CD14-positive monocyte (primary cell): Measurements from ENCODE around the gene MTUS2. TPM values are rescaled to one million over a fixed set of nuclear protein-coding genes. Genes with fewer than 3 reads are reported as not detected.

ENCODE experiments used
- DNase-seq, 3 donors: peaks; one replicate each; pipeline ENCODE4 v3.0.0-alpha.2; 2011 to 2022
- H2AFZ ChIP-seq: 2 replicates; pipeline ENCODE4 v1.6.0; 2012; ENCODE audit warnings: mild to moderate bottlenecking, low read depth, low read length, inconsistent platforms; ENCODE audit not compliant: insufficient read depth, poor library complexity, severe bottlenecking
- H3K27ac ChIP-seq, 2 donors: 1 replicate in 1 of 2; 2 replicates in 1 of 2; pipeline ENCODE4 v1.5.1; 2012 to 2013; ENCODE audit warnings: low read length in 2 of 2, control low read depth in 1 of 2, inconsistent platforms in 1 of 2, low read depth in 1 of 2, mild to moderate bottlenecking in 1 of 2
- H3K27me3 ChIP-seq, 2 donors: one replicate each; pipeline versions ENCODE4 v1.6.0 to v1.6.1; 2011 to 2013; ENCODE audit warnings: low read length in 2 of 2; ENCODE audit not compliant: control insufficient read depth in 2 of 2, insufficient read depth in 2 of 2
- H3K36me3 ChIP-seq, 2 donors: replicated peaks in 1 of 2; 1 replicate in 1 of 2; 2 replicates in 1 of 2; pipeline versions ENCODE4 v1.5.1 to v1.6.1; 2012 to 2013; ENCODE audit warnings: low read length in 2 of 2, control low read depth in 1 of 2, inconsistent platforms in 1 of 2, mild to moderate bottlenecking in 1 of 2; ENCODE audit not compliant: insufficient read depth in 2 of 2, control insufficient read depth in 1 of 2
- H3K4me1 ChIP-seq, 2 donors: 1 replicate in 1 of 2; 2 replicates in 1 of 2; pipeline versions ENCODE4 v1.5.1 to v1.6.1; 2012 to 2013; ENCODE audit warnings: low read length in 2 of 2, control low read depth in 1 of 2, inconsistent platforms in 1 of 2, mild to moderate bottlenecking in 1 of 2, moderate library complexity in 1 of 2; ENCODE audit not compliant: insufficient read depth in 2 of 2, control insufficient read depth in 1 of 2
- H3K4me2 ChIP-seq: replicated peaks from 2 replicates; pipeline ENCODE3; 2012; ENCODE audit warnings: low read length, moderate library complexity, mild to moderate bottlenecking; ENCODE audit not compliant: poor library complexity, severe bottlenecking; ENCODE audit errors: extremely low read depth
- H3K4me3 ChIP-seq, 3 experiments: fragments of 200-600 bp in 1 of 3; sonication (generic) in 1 of 3; replicated peaks in 1 of 3; 1 replicate in 2 of 3; 2 replicates in 1 of 3; pipeline ENCODE4 v1.5.1; 2011 to 2013; ENCODE audit warnings: low read length in 3 of 3, mild to moderate bottlenecking in 3 of 3, control low read depth in 2 of 3, low read depth in 2 of 3, inconsistent platforms in 1 of 3, moderate library complexity in 1 of 3
- H3K79me2 ChIP-seq: 2 replicates; pipeline ENCODE4 v1.6.0; 2012; ENCODE audit warnings: mild to moderate bottlenecking, control low read depth, inconsistent platforms, low read length, moderate library complexity; ENCODE audit not compliant: insufficient read depth
- H3K9ac ChIP-seq: 2 replicates; pipeline ENCODE4 v1.6.0; 2017; ENCODE audit warnings: low read length, mild to moderate bottlenecking; ENCODE audit not compliant: insufficient read depth, poor library complexity, severe bottlenecking
- H3K9me3 ChIP-seq, 2 donors: replicated peaks in 1 of 2; 1 replicate in 1 of 2; 2 replicates in 1 of 2; pipeline versions ENCODE4 v1.5.1 to v1.6.1; 2012 to 2013; ENCODE audit warnings: low read length in 2 of 2, control low read depth in 1 of 2; ENCODE audit not compliant: control insufficient read depth in 1 of 2, insufficient read depth in 1 of 2
- H4K20me1 ChIP-seq: 2 replicates; pipeline ENCODE4 v1.6.0; 2012; ENCODE audit warnings: mild to moderate bottlenecking, low read length, control low read depth, moderate library complexity; ENCODE audit not compliant: insufficient read depth
- H3K27ac Mint-ChIP-seq, 7 donors: one replicate each; pipeline ENCODE4 v1.8.0; 2020; ENCODE audit warnings: mild to moderate bottlenecking in 7 of 7, mixed read lengths in 7 of 7, moderate library complexity in 6 of 7, inconsistent platforms in 2 of 7
- H3K27me3 Mint-ChIP-seq, 3 donors: one replicate each; pipeline ENCODE4 v1.8.0; 2021 to 2022; ENCODE audit warnings: low read depth in 3 of 3, mild to moderate bottlenecking in 3 of 3, mixed read lengths in 3 of 3, moderate library complexity in 3 of 3, inconsistent platforms in 1 of 3
- H3K36me3 Mint-ChIP-seq, 2 donors: one replicate each; pipeline ENCODE4 v1.8.0; 2020; ENCODE audit warnings: mixed read lengths in 2 of 2, inconsistent platforms in 1 of 2, mild to moderate bottlenecking in 1 of 2
- H3K4me1 Mint-ChIP-seq: one replicate; pipeline ENCODE4 v1.8.0; 2020; ENCODE audit warnings: mild to moderate bottlenecking, mixed read lengths
- H3K4me3 Mint-ChIP-seq, 2 donors: one replicate each; pipeline ENCODE4 v1.8.0; 2020; ENCODE audit warnings: mild to moderate bottlenecking in 2 of 2, mixed read lengths in 2 of 2, moderate library complexity in 1 of 2
- H3K9me3 Mint-ChIP-seq, 7 donors: one replicate each; pipeline ENCODE4 v1.8.0; 2020 to 2022; ENCODE audit warnings: mixed read lengths in 7 of 7, mild to moderate bottlenecking in 6 of 7, moderate library complexity in 6 of 7, inconsistent platforms in 2 of 7
- WGBS: methylation state at CpG from one replicate; pipeline ENCODE4 v1.1.5; 2013; ENCODE audit warnings: missing lambda C conversion rate; ENCODE audit not compliant: insufficient coverage; 5-methylcytosine and 5-hydroxymethylcytosine counted together
- intact Hi-C, 2 donors: fragments of 100-400 bp; cut with micrococcal nuclease; formaldehyde crosslinking; loops; one replicate each; pipeline versions ENCODE4 v1.15.0 to v1.15.1; 2023
- polyA plus RNA-seq, 3 donors: library from polyadenylated mRNA; depleted of rRNA in 1 of 3; unstranded in 2 of 3; stranded (reverse) in 1 of 3; fragments of 300-500 nt in 2 of 3; fragments of >200 nt in 1 of 3; fragmentation: Illumina TruSeq in 2 of 3; gene quantifications; 1 replicate in 2 of 3; 2 replicates in 1 of 3; pipeline ENCODE4 v1.2.3, GENCODE V29; 2012 to 2021
- TF ChIP-seq, protein P1 (sequence below): fragments of 200-600 bp; IDR thresholded peaks from one replicate; pipeline ENCODE4 v1.8.0; 2022; ENCODE audit warnings: antibody characterized with exemption, mild to moderate bottlenecking

Gene MTUS2
- polyA plus RNA-seq, 3 donors, result 0.04 TPM; not detected in 2

DNA sequence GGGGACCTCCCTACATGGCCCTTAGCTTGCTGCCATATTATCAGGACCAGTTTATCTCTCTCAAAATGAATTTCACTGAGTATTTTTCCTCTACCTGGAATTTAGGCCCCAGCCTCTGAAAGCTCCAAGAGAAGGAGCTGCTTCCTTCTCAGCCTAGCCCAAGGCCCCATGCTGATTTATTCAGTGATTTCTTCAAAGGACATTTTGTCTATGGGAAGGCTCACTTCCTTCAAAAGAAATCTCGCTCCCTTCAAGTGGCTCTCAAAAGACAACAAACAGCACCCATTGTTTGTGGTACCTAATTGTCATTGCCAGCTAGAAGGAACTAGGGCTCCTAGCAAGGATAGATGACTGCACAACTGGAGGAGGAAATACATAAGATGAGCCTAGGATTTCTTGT, 602.9 kb downstream of the MTUS2 start:
- Histone ChIP-seq H3K9ac (no peak overlapping the region), H3K4me2 (no peak overlapping the region), H2AFZ (no peak overlapping the region), H3K27me3 (peaks cover 20 to 26% of the 10 kb centered on the region in 2 donors), H4K20me1 (no peaks in the 10 kb centered on the region), H3K9me3 (no peaks in the 10 kb centered on the region), H3K27ac (no peak overlapping the region), H3K36me3 (no peaks in the 10 kb centered on the region), H3K79me2 (no peaks in the 10 kb centered on the region), H3K4me1 (peaks cover 0 to under 1% of the 10 kb centered on the region in 2 donors), H3K4me3 (no peak overlapping the region)
- Mint-ChIP-seq H3K4me1 (no peaks in the 10 kb centered on the region), H3K27ac (no peak overlapping the region), H3K36me3 (no peaks in the 10 kb centered on the region), H3K9me3 (peaks cover 0 to 4% (median 2%) of the 10 kb centered on the region in 7 donors), H3K4me3 (no peak overlapping the region), H3K27me3 (peaks cover 23 to 29% (median 26%) of the 10 kb centered on the region in 3 donors)
- intact Hi-C loops, result no loop called here
- DNase-seq, result no peak
- TF ChIP-seq, protein P1, sequence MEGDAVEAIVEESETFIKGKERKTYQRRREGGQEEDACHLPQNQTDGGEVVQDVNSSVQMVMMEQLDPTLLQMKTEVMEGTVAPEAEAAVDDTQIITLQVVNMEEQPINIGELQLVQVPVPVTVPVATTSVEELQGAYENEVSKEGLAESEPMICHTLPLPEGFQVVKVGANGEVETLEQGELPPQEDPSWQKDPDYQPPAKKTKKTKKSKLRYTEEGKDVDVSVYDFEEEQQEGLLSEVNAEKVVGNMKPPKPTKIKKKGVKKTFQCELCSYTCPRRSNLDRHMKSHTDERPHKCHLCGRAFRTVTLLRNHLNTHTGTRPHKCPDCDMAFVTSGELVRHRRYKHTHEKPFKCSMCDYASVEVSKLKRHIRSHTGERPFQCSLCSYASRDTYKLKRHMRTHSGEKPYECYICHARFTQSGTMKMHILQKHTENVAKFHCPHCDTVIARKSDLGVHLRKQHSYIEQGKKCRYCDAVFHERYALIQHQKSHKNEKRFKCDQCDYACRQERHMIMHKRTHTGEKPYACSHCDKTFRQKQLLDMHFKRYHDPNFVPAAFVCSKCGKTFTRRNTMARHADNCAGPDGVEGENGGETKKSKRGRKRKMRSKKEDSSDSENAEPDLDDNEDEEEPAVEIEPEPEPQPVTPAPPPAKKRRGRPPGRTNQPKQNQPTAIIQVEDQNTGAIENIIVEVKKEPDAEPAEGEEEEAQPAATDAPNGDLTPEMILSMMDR, result no peak
- no CpG with 5 or more reads among the region's 1 CpG for WGBS

DNA sequence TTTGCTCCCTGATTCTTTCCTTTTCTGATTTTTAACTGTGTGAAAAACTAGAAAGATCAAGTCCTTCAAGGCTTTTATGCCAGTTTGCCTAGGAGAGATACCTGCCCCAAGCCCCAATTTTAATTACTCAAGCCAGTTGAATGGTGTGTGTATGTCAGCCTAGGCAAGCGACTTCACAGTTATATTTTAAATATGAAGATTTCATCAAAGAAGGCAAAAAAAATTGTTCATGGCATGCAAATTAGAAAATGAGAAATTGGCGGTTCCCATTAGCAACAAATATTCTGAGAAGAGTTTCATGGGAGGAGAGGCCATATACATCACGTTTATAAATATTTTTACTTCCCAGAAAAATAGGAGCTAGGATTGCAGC, 607.8 kb downstream of the MTUS2 start:
- H3K79me2 ChIP-seq, result no peaks in the 10 kb centered on the region
- H3K27ac ChIP-seq, result no peak overlapping the region
- H3K4me3 Mint-ChIP-seq, result peak overlapping the region in 1 of 2 donors; percentile 28
- H4K20me1 ChIP-seq, result no peaks in the 10 kb centered on the region
- no peaks in the 10 kb centered on the region for H3K36me3 ChIP-seq
- WGBS, result no CpG with 5 or more reads among the region's 3 CpGs
- intact Hi-C loops, result no loop called here
- DNase-seq, result no peak
- no peak overlapping the region for H2AFZ ChIP-seq
- no peak overlapping the region for H3K4me3 ChIP-seq
- H3K4me1 ChIP-seq, result peaks cover 0 to 3% of the 10 kb centered on the region in 2 donors
- H3K36me3 Mint-ChIP-seq, result no peaks in the 10 kb centered on the region
- no peak overlapping the region for H3K4me2 ChIP-seq
- peaks cover 5% of the 10 kb centered on the region for H3K4me1 Mint-ChIP-seq
- H3K27ac Mint-ChIP-seq, result no peak overlapping the region
- TF ChIP-seq, protein P1, result no peak
- peaks cover 0 to 4% (median 0%) of the 10 kb centered on the region in 7 donors for H3K9me3 Mint-ChIP-seq
- peaks cover 48 to 66% (median 53%) of the 10 kb centered on the region in 3 donors for H3K27me3 Mint-ChIP-seq
- H3K9ac ChIP-seq, result no peak overlapping the region
- H3K9me3 ChIP-seq, result peaks cover 0 to 10% of the 10 kb centered on the region in 2 donors
- H3K27me3 ChIP-seq, result peaks cover 48 to 56% of the 10 kb centered on the region in 2 donors
